HL-60 (cell line): ENCODE results near the gene TIMM8B.
"Not testable (repeated sequence)": the region's sequence is repeated elsewhere in the genome, so short reads cannot be mapped to it uniquely, and the experiment has no call there.

Experiments used
- POLR2AphosphoS5 ChIP-seq: IDR thresholded peaks from 2 replicates; pipeline ENCODE4 v1.6.1; 2012; ENCODE audit warnings: low read depth
- TF ChIP-seq, protein P1 (sequence below): IDR thresholded peaks from one replicate; pipeline ENCODE4 v1.5.1; 2011; ENCODE audit warnings: low read length, control low read depth, inconsistent platforms; ENCODE audit not compliant: insufficient read depth

DNA sequence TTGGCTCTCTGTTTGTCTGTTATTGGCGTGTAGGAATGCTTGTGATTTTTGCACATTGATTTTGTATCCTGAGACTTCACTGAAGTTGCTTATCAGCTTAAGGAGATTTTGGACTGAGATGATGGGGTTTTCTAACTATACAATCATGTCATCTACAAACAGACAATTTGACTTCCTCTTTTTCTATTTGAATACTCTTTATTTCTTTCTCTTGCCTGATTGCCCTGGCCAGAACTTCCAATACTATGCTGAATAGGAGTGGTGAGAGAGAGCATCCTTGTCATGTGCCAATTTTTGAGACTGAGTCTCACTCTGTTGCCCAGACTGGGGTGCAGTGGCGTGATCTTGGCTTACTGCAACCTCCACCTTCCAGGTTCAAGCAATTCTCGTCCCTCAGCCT is 38.3 kb downstream of the TIMM8B start:
- TF ChIP-seq, protein P1, sequence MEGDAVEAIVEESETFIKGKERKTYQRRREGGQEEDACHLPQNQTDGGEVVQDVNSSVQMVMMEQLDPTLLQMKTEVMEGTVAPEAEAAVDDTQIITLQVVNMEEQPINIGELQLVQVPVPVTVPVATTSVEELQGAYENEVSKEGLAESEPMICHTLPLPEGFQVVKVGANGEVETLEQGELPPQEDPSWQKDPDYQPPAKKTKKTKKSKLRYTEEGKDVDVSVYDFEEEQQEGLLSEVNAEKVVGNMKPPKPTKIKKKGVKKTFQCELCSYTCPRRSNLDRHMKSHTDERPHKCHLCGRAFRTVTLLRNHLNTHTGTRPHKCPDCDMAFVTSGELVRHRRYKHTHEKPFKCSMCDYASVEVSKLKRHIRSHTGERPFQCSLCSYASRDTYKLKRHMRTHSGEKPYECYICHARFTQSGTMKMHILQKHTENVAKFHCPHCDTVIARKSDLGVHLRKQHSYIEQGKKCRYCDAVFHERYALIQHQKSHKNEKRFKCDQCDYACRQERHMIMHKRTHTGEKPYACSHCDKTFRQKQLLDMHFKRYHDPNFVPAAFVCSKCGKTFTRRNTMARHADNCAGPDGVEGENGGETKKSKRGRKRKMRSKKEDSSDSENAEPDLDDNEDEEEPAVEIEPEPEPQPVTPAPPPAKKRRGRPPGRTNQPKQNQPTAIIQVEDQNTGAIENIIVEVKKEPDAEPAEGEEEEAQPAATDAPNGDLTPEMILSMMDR, result not testable (repeated sequence)
- TF ChIP-seq POLR2AphosphoS5, result not testable (repeated sequence)
